ENCODE measurements around the gene PARL. TPM values are rescaled to one million over a fixed set of nuclear protein-coding genes. Genes with fewer than 3 reads are reported as not detected.

PARL gene
- total and polyA plus RNA-seq, 2 donors (not counting 3 experiments of a cell fraction or from before 2014, with no cell fraction given), result 38.8 to 48.1 TPM

DNA sequence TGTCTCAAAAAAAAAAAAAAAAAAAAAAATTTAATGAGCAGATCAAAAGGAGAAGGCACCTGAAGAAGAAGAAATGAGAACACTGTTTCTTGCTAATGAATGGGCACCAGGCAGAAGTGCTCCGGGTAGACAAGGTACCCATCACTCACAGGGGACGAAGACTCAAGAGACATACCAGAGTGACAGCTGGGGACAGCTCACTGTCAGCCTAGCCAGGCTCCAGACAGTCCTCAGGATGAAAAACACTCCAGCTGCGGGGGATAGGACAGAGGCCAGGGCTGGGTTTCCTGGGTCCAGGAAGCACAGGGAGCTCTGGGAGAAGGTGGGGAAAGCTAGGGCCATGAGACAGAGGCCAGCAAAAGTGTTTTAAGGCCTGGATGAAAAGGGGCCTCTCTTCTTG lies 48.5 kb upstream of the PARL start:
- Histone ChIP-seq H3K4me3 (replicated peaks in 1 of 3; ENCODE audit: insufficient read depth in 1 of 3, low read depth in 1 of 3, low read length in 3 of 3) (no peak overlapping the region), H2AFZ (ENCODE audit: low read depth, low read length) (no peak overlapping the region), H3K36me3 (ENCODE audit: control insufficient read depth in 2 of 2, extremely low read depth in 1 of 2, insufficient read depth in 2 of 2, low read length in 2 of 2) (peaks cover 0 to 12% of the 10 kb centered on the region in 2 experiments), H3K27me3 (ENCODE audit: control insufficient read depth in 2 of 2, insufficient read depth in 2 of 2, low read length in 2 of 2) (no peaks in the 10 kb centered on the region), H3K79me2 (ENCODE audit: control insufficient read depth, insufficient read depth, low read length) (no peaks in the 10 kb centered on the region), H3K9me3 (replicated peaks; ENCODE audit: control insufficient read depth, insufficient read depth, low read length) (no peaks in the 10 kb centered on the region), H3K4me2 (ENCODE audit: insufficient read depth, low read length) (no peak overlapping the region), H3K4me1 (ENCODE audit: control insufficient read depth, extremely low read depth, insufficient read depth, low read length) (no peaks in the 10 kb centered on the region), H3K9me1 (replicated peaks; ENCODE audit: control insufficient read depth, extremely low read depth, insufficient read depth, low read length) (no peaks in the 10 kb centered on the region), H3K27ac (ENCODE audit: insufficient read depth, low read depth, low read length) (no peak overlapping the region), H3K9ac (replicated peaks; ENCODE audit: extremely low read depth, insufficient read depth, low read length) (no peak overlapping the region), H4K20me1 (replicated peaks; ENCODE audit: control insufficient read depth, extremely low read depth, insufficient read depth, low read length) (no peaks in the 10 kb centered on the region)
- intact Hi-C loops (cut with micrococcal nuclease), result no loop called here
- dilution Hi-C loops (cut with MboI; ENCODE audit: extremely low pct_ligation_motif_present, low sequenced_read_pairs), result no loop called here
- FAIRE-seq (no peak), DNase-seq (ENCODE audit: low read depth, low spot score) (no peak)
- POLR2A ChIA-PET, result no interaction called here
- CTCF ChIA-PET, result interaction anchor here (0.5 to 1.5 kb wide), 4 partner anchors 35 to 533 kb away, joined by 3 to 5 read pairs (median 3); no protein-coding TSS in a partner anchor
- TF ChIP-seq MYC (IDR thresholded peaks at IDR 0.05; ENCODE audit: low read depth, low read length) (no peak), FOS (IDR thresholded peaks at IDR 0.05; ENCODE audit: borderline replicate concordance, insufficient read depth, low read length) (no peak), POLR2AphosphoS5 (IDR thresholded peaks at IDR 0.05; ENCODE audit: insufficient read depth, low read depth, low read length) (no peak), GATA2 (IDR thresholded peaks at IDR 0.05; ENCODE audit: insufficient read depth, insufficient read length, low read depth, low read length) (no peak), JUN (IDR thresholded peaks at IDR 0.05; ENCODE audit: borderline replicate concordance, insufficient read depth, insufficient read length, low read depth) (no peak), POLR2A (IDR thresholded peaks at IDR 0.05; ENCODE audit: low read depth, low read length) (no peak), EZH2 (IDR thresholded peaks at IDR 0.05; ENCODE audit: borderline replicate concordance, low read depth, low read length, severe bottlenecking) (no peak)
- TF ChIP-seq, protein P1, sequence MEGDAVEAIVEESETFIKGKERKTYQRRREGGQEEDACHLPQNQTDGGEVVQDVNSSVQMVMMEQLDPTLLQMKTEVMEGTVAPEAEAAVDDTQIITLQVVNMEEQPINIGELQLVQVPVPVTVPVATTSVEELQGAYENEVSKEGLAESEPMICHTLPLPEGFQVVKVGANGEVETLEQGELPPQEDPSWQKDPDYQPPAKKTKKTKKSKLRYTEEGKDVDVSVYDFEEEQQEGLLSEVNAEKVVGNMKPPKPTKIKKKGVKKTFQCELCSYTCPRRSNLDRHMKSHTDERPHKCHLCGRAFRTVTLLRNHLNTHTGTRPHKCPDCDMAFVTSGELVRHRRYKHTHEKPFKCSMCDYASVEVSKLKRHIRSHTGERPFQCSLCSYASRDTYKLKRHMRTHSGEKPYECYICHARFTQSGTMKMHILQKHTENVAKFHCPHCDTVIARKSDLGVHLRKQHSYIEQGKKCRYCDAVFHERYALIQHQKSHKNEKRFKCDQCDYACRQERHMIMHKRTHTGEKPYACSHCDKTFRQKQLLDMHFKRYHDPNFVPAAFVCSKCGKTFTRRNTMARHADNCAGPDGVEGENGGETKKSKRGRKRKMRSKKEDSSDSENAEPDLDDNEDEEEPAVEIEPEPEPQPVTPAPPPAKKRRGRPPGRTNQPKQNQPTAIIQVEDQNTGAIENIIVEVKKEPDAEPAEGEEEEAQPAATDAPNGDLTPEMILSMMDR (IDR thresholded peaks at IDR 0.05; ENCODE audit: extremely low read depth in 1 of 2, insufficient read depth in 1 of 2, low read depth in 1 of 2, low read length in 2 of 2), result no peak
- TF ChIP-seq, protein P2, sequence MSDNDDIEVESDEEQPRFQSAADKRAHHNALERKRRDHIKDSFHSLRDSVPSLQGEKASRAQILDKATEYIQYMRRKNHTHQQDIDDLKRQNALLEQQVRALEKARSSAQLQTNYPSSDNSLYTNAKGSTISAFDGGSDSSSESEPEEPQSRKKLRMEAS (IDR thresholded peaks at IDR 0.05; ENCODE audit: insufficient read depth, insufficient read length), result no peak
- no TSS peak for BruUV-seq (replicated peaks)

Measured in endothelial cell of umbilical vein (primary cell).